ENCODE results near the gene RRAD. TPM values are rescaled to one million over a fixed set of nuclear protein-coding genes. Genes with fewer than 3 reads are reported as not detected.

The RRAD gene
- total and polyA plus RNA-seq, 2 donors (not counting 3 experiments of a cell fraction or from before 2014, with no cell fraction given), result 0.22 to 0.48 TPM

- Histone ChIP-seq H3K79me2 (ENCODE audit: control insufficient read depth, insufficient read depth, low read length) (no peaks in the 10 kb centered on the region), H3K27ac (ENCODE audit: insufficient read depth, low read depth, low read length) (no peak overlapping the region), H2AFZ (ENCODE audit: low read depth, low read length) (no peak overlapping the region), H3K9ac (replicated peaks; ENCODE audit: extremely low read depth, insufficient read depth, low read length) (no peak overlapping the region), H3K4me1 (ENCODE audit: control insufficient read depth, extremely low read depth, insufficient read depth, low read length) (no peaks in the 10 kb centered on the region), H3K4me3 (replicated peaks in 1 of 3; ENCODE audit: insufficient read depth in 1 of 3, low read depth in 1 of 3, low read length in 3 of 3) (no peak overlapping the region), H3K27me3 (ENCODE audit: control insufficient read depth in 2 of 2, insufficient read depth in 2 of 2, low read length in 2 of 2) (no peaks in the 10 kb centered on the region), H3K9me3 (replicated peaks; ENCODE audit: control insufficient read depth, insufficient read depth, low read length) (no peaks in the 10 kb centered on the region), H3K4me2 (ENCODE audit: insufficient read depth, low read length) (no peak overlapping the region), H3K9me1 (replicated peaks; ENCODE audit: control insufficient read depth, extremely low read depth, insufficient read depth, low read length) (no peaks in the 10 kb centered on the region), H3K36me3 (ENCODE audit: control insufficient read depth in 2 of 2, extremely low read depth in 1 of 2, insufficient read depth in 2 of 2, low read length in 2 of 2) (no peaks in the 10 kb centered on the region), H4K20me1 (replicated peaks; ENCODE audit: control insufficient read depth, extremely low read depth, insufficient read depth, low read length) (peaks cover 4% of the 10 kb centered on the region)
- intact Hi-C loops (cut with micrococcal nuclease), result loop anchor here (10.0 kb wide), 1 partner anchor 1963 kb away; no protein-coding TSS in a partner anchor
- CTCF ChIA-PET, result interaction anchor here (0.8 to 1.8 kb wide), 6 partner anchors 10 to 245 kb away, joined by 3 to 12 read pairs (median 4); partner anchors contain the start of genes CDH16 and PDP2
- POLR2A ChIA-PET, result no interaction called here
- DNase-seq (ENCODE audit: low read depth, low spot score) (no peak), FAIRE-seq (no peak)
- BruUV-seq (replicated peaks), result no TSS peak
- TF ChIP-seq MAX (IDR thresholded peaks at IDR 0.05; ENCODE audit: insufficient read depth, insufficient read length), result no peak
- no peak for TF ChIP-seq GATA2 (IDR thresholded peaks at IDR 0.05; ENCODE audit: insufficient read depth, insufficient read length, low read depth, low read length)
- TF ChIP-seq JUN (IDR thresholded peaks at IDR 0.05; ENCODE audit: borderline replicate concordance, insufficient read depth, insufficient read length, low read depth), result no peak
- TF ChIP-seq EZH2 (IDR thresholded peaks at IDR 0.05; ENCODE audit: borderline replicate concordance, low read depth, low read length, severe bottlenecking), result no peak
- no peak for TF ChIP-seq POLR2AphosphoS5 (IDR thresholded peaks at IDR 0.05; ENCODE audit: insufficient read depth, low read depth, low read length)
- TF ChIP-seq POLR2A (IDR thresholded peaks at IDR 0.05; ENCODE audit: low read depth, low read length), result no peak
- dilution Hi-C loops (cut with MboI; ENCODE audit: extremely low pct_ligation_motif_present, low sequenced_read_pairs), result no loop called here
Observed at GRCh38 chr16:66891360-66891759, 34.0 kb downstream of the RRAD start.

GRCh38 chr16:66890799-66891198 lies 34.5 kb downstream of the RRAD start:
- FAIRE-seq, result no peak
- H3K27me3 ChIP-seq (ENCODE audit: control insufficient read depth in 2 of 2, insufficient read depth in 2 of 2, low read length in 2 of 2), result no peaks in the 10 kb centered on the region
- no peak overlapping the region for H3K9ac ChIP-seq (replicated peaks; ENCODE audit: extremely low read depth, insufficient read depth, low read length)
- no peaks in the 10 kb centered on the region for H3K9me3 ChIP-seq (replicated peaks; ENCODE audit: control insufficient read depth, insufficient read depth, low read length)
- no peak overlapping the region for H2AFZ ChIP-seq (ENCODE audit: low read depth, low read length)
- H3K79me2 ChIP-seq (ENCODE audit: control insufficient read depth, insufficient read depth, low read length), result no peaks in the 10 kb centered on the region
- H4K20me1 ChIP-seq (replicated peaks; ENCODE audit: control insufficient read depth, extremely low read depth, insufficient read depth, low read length), result peaks cover 4% of the 10 kb centered on the region
- H3K27ac ChIP-seq (ENCODE audit: insufficient read depth, low read depth, low read length), result no peak overlapping the region
- TF ChIP-seq EZH2 (IDR thresholded peaks at IDR 0.05; ENCODE audit: borderline replicate concordance, low read depth, low read length, severe bottlenecking), result no peak
- TF ChIP-seq GATA2 (IDR thresholded peaks at IDR 0.05; ENCODE audit: insufficient read depth, insufficient read length, low read depth, low read length), result no peak
- TF ChIP-seq JUN (IDR thresholded peaks at IDR 0.05; ENCODE audit: borderline replicate concordance, insufficient read depth, insufficient read length, low read depth), result no peak
- TF ChIP-seq, protein P1, sequence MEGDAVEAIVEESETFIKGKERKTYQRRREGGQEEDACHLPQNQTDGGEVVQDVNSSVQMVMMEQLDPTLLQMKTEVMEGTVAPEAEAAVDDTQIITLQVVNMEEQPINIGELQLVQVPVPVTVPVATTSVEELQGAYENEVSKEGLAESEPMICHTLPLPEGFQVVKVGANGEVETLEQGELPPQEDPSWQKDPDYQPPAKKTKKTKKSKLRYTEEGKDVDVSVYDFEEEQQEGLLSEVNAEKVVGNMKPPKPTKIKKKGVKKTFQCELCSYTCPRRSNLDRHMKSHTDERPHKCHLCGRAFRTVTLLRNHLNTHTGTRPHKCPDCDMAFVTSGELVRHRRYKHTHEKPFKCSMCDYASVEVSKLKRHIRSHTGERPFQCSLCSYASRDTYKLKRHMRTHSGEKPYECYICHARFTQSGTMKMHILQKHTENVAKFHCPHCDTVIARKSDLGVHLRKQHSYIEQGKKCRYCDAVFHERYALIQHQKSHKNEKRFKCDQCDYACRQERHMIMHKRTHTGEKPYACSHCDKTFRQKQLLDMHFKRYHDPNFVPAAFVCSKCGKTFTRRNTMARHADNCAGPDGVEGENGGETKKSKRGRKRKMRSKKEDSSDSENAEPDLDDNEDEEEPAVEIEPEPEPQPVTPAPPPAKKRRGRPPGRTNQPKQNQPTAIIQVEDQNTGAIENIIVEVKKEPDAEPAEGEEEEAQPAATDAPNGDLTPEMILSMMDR (IDR thresholded peaks at IDR 0.05; ENCODE audit: extremely low read depth in 1 of 2, insufficient read depth in 1 of 2, low read depth in 1 of 2, low read length in 2 of 2), result no peak
- TF ChIP-seq POLR2AphosphoS5 (IDR thresholded peaks at IDR 0.05; ENCODE audit: insufficient read depth, low read depth, low read length), result no peak
- no peak for TF ChIP-seq FOS (IDR thresholded peaks at IDR 0.05; ENCODE audit: borderline replicate concordance, insufficient read depth, low read length)
- no peak for TF ChIP-seq MYC (IDR thresholded peaks at IDR 0.05; ENCODE audit: low read depth, low read length)
- no peak for TF ChIP-seq POLR2A (IDR thresholded peaks at IDR 0.05; ENCODE audit: low read depth, low read length)
- no peak for TF ChIP-seq MAX (IDR thresholded peaks at IDR 0.05; ENCODE audit: insufficient read depth, insufficient read length)
- no peak overlapping the region for H3K4me3 ChIP-seq (replicated peaks in 1 of 3; ENCODE audit: insufficient read depth in 1 of 3, low read depth in 1 of 3, low read length in 3 of 3)
- no peaks in the 10 kb centered on the region for H3K4me1 ChIP-seq (ENCODE audit: control insufficient read depth, extremely low read depth, insufficient read depth, low read length)
- dilution Hi-C loops (cut with MboI; ENCODE audit: extremely low pct_ligation_motif_present, low sequenced_read_pairs), result no loop called here
- no peak for DNase-seq (ENCODE audit: low read depth, low spot score)
- intact Hi-C loops (cut with micrococcal nuclease), result loop anchor here (10.0 kb wide), 1 partner anchor 1964 kb away; no protein-coding TSS in a partner anchor
- no TSS peak for BruUV-seq (replicated peaks)
- ChIA-PET POLR2A (no interaction called here), CTCF (interaction anchor here (0.8 to 1.8 kb wide), 6 partner anchors 9 to 245 kb away, joined by 3 to 12 read pairs (median 5); partner anchors contain the start of genes CDH16 and NAE1)
- H3K36me3 ChIP-seq (ENCODE audit: control insufficient read depth in 2 of 2, extremely low read depth in 1 of 2, insufficient read depth in 2 of 2, low read length in 2 of 2), result no peaks in the 10 kb centered on the region
- no peak overlapping the region for H3K4me2 ChIP-seq (ENCODE audit: insufficient read depth, low read length)
- no peaks in the 10 kb centered on the region for H3K9me1 ChIP-seq (replicated peaks; ENCODE audit: control insufficient read depth, extremely low read depth, insufficient read depth, low read length)
